ENCODE data around the gene RAB11FIP4. TPM values are rescaled to one million over a fixed set of nuclear protein-coding genes. Genes with fewer than 3 reads are reported as not detected.

Gene RAB11FIP4
- total and polyA plus RNA-seq, 2 of the 13 experiments (the other 11 are each of a cell fraction or from before 2014, with no cell fraction given), result 28.0 to 89.3 TPM

GRCh38 chr17:31489295-31490018 lies 98.0 kb downstream of the RAB11FIP4 start:
- no peaks in the 10 kb centered on the region for H3K9me3 ChIP-seq (ENCODE audit: low read length)
- intact Hi-C loops (cut with micrococcal nuclease; ENCODE audit: unreplicated experiment) (loop anchor here (1.0 kb wide), 2 partner anchors 9 to 28 kb away; no protein-coding TSS in a partner anchor), in situ Hi-C loops (cut with HindIII; ENCODE audit: extremely low pct_ligation_motif_present, low pct_unique_long_range_greater_than_20kb) (no loop called here)
- 2% methylated on average over 11 of the region's 16 CpGs for WGBS (ENCODE audit: low lambda C conversion rate)
- peaks cover 3 to 12% of the 10 kb centered on the region in 2 experiments; a peak in 2 of 5 replicates for H3K36me3 ChIP-seq (replicated peaks in 1 of 2; ENCODE audit: control insufficient read depth in 1 of 2, insufficient read depth in 2 of 2, low read length in 2 of 2)
- no peak overlapping the region for H2AFZ ChIP-seq (ENCODE audit: low read length)
- ChIA-PET CTCF (ENCODE audit: low intra/inter-chr PET ratio, low total read pairs) (no interaction called here), POLR2A (interaction anchor here (0.7 to 6.0 kb wide), 7 partner anchors 10 to 50 kb away, joined by 3 to 161 read pairs (median 21); no protein-coding TSS in a partner anchor)
- peak overlapping the region; percentile 88 for H3K9ac ChIP-seq (ENCODE audit: insufficient read depth, low read depth, low read length)
- peak; percentile 28 for ATAC-seq
- H3K27me3 ChIP-seq (ENCODE audit: control insufficient read depth in 1 of 2, insufficient read depth in 2 of 2, low read length in 2 of 2), result no peaks in the 10 kb centered on the region
- peaks cover 64% of the 10 kb centered on the region for H3K79me2 ChIP-seq (ENCODE audit: insufficient read depth, low read length)
- DNase-seq (ENCODE audit: low spot score), result peak; percentile 72
- H3K4me1 ChIP-seq (ENCODE audit: insufficient read depth, low read length), result peaks cover 59% of the 10 kb centered on the region
- TSS peak; percentile 43 for BruUV-seq (replicated peaks)
- peak overlapping the region; percentile 63 for H3K27ac ChIP-seq (ENCODE audit: extremely low read length, insufficient read depth, low read length)
- H3K4me3 ChIP-seq (replicated peaks in 1 of 3; ENCODE audit: insufficient read depth in 1 of 3, low read depth in 2 of 3, low read length in 3 of 3), result peak overlapping the region; percentile 81 to 95 (median 87)
- H3K4me2 ChIP-seq (ENCODE audit: low read depth, low read length), result peak overlapping the region; percentile 89
- no peaks in the 10 kb centered on the region; the same call in 1 of the 2 replicates for H4K20me1 ChIP-seq (ENCODE audit: insufficient read depth, low read length)
- FAIRE-seq, result peak; percentile 77
- TF ChIP-seq SAP130 (CRISPR knock-in tag; IDR thresholded peaks at IDR 0.05; ENCODE audit: low read depth) (peak; percentile 83), HOXA3 (CRISPR knock-in tag; IDR thresholded peaks at IDR 0.05) (peak; percentile 54; the same call in 1 of the 2 replicates), LCORL (IDR thresholded peaks at IDR 0.05) (no peak), LCORL (CRISPR knock-in tag; IDR thresholded peaks at IDR 0.05) (peak; percentile 65; the same call in 1 of the 2 replicates), TBX3 (IDR thresholded peaks at IDR 0.05; ENCODE audit: borderline replicate concordance) (no peak), TFAP4 (IDR thresholded peaks at IDR 0.05; ENCODE audit: borderline replicate concordance, low read depth) (peak; percentile 96), HOXD1 (CRISPR knock-in tag; IDR thresholded peaks at IDR 0.05) (no peak), MYC (CRISPR knock-in tag; IDR thresholded peaks at IDR 0.05; ENCODE audit: borderline replicate concordance) (peak; percentile 10; the same call in 1 of the 2 replicates), ZNF34 (CRISPR knock-in tag; IDR thresholded peaks at IDR 0.05; ENCODE audit: borderline replicate concordance) (0 out of 2 replicates have a peak, but pooled peaks have one; percentile 17), SIN3A (IDR thresholded peaks at IDR 0.05; ENCODE audit: borderline replicate concordance, low read depth, low read length) (peak; percentile 49; the same call in 1 of the 2 replicates), NR2F1 (CRISPR knock-in tag; IDR thresholded peaks at IDR 0.05) (peak; percentile 49 to 75; a peak in 2 of 4 replicates), ZSCAN25 (CRISPR knock-in tag; IDR thresholded peaks at IDR 0.05) (0 out of 2 replicates have a peak, but pooled peaks have one; percentile 37), ZXDC (CRISPR knock-in tag; IDR thresholded peaks at IDR 0.05) (peak; percentile 54; the same call in 1 of the 2 replicates), PPARG (CRISPR knock-in tag; conservative IDR thresholded peaks at IDR 0.05) (0 out of 2 replicates have a peak, but pooled peaks have one; percentile 26), GLI4 (CRISPR knock-in tag; IDR thresholded peaks at IDR 0.05; ENCODE audit: borderline replicate concordance) (0 out of 2 replicates have a peak, but pooled peaks have one; percentile 52), ZNF605 (CRISPR knock-in tag; IDR thresholded peaks at IDR 0.05) (peak; percentile 76; the same call in 1 of the 2 replicates), SP4 (CRISPR knock-in tag; IDR thresholded peaks at IDR 0.05) (peak; percentile 38; the same call in 1 of the 2 replicates), CENPT (CRISPR knock-in tag; IDR thresholded peaks at IDR 0.05; ENCODE audit: low read depth) (no peak)

Measured in HepG2 (cell line).